ENCODE measurements around the gene TNFRSF8. TPM values are rescaled to one million over a fixed set of nuclear protein-coding genes. Genes with fewer than 3 reads are reported as not detected.

TNFRSF8 gene
- total and polyA plus RNA-seq, 7 donors: 0.68 to 1.8 (median 0.87) TPM; not detected in 1

DNA sequence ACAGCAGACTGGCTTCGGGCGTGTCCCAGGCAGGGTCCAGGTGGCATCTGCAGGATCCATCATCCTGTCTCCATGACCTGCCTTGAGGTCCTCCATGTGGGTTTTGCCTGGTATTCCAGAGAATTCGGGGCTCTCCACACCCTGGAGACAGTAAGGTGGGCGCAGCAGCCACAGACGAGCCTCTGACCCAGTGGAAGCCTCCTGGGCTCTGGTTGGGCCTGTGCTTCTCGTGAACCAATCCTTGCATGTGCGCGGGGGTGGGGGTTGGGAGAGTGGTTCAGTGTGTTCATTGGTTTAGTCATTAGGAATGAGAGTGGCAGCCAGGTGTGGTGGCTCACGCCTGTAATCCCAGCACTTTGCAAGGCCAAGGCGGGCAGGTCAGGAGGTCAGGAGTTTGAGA is 71.6 kb downstream of the TNFRSF8 start:
- Histone ChIP-seq H3K4me3 (no peak overlapping the region), H3K9me3 (no peaks in the 10 kb centered on the region), H3K27me3 (no peaks in the 10 kb centered on the region), H3K36me3 (no peaks in the 10 kb centered on the region), H3K4me1 (peaks cover 0 to 7% (median 3%) of the 10 kb centered on the region in 4 donors), H3K27ac (no peak overlapping the region)
- WGBS, 2 donors: 91 to 96% methylated on average over 10 of the region's 10 CpGs
- no peak for DNase-seq
- intact Hi-C loops (cut with DNase I): loop anchor here (10.0 kb wide), 1 partner anchor 520 kb away; no protein-coding TSS in a partner anchor
- TF ChIP-seq CTCF (IDR thresholded peaks at IDR 0.05) (no peak), EP300 (IDR thresholded peaks at IDR 0.05) (no peak), POLR2AphosphoS5 (IDR thresholded peaks at IDR 0.05) (no peak), POLR2A (IDR thresholded peaks at IDR 0.05) (no peak)

GRCh38 chr1:12135612-12136011 is 72.5 kb downstream of the TNFRSF8 start:
- intact Hi-C loops (cut with DNase I): loop anchor here (10.0 kb wide), 1 partner anchor 519 kb away; no protein-coding TSS in a partner anchor
- no peaks in the 10 kb centered on the region for H3K9me3 ChIP-seq
- no peak overlapping the region for H3K4me3 ChIP-seq
- H3K36me3 ChIP-seq: no peaks in the 10 kb centered on the region
- DNase-seq: peak; percentile 79
- no peaks in the 10 kb centered on the region for H3K27me3 ChIP-seq
- 43 to 62% methylated on average over 6 of the region's 6 CpGs for WGBS, 2 donors
- peaks cover 0 to 7% (median 3%) of the 10 kb centered on the region in 4 donors for H3K4me1 ChIP-seq
- no peak for TF ChIP-seq CTCF (IDR thresholded peaks at IDR 0.05)
- peak overlapping the region in 2 of 4 donors; percentile 17 to 21 for H3K27ac ChIP-seq

DNA sequence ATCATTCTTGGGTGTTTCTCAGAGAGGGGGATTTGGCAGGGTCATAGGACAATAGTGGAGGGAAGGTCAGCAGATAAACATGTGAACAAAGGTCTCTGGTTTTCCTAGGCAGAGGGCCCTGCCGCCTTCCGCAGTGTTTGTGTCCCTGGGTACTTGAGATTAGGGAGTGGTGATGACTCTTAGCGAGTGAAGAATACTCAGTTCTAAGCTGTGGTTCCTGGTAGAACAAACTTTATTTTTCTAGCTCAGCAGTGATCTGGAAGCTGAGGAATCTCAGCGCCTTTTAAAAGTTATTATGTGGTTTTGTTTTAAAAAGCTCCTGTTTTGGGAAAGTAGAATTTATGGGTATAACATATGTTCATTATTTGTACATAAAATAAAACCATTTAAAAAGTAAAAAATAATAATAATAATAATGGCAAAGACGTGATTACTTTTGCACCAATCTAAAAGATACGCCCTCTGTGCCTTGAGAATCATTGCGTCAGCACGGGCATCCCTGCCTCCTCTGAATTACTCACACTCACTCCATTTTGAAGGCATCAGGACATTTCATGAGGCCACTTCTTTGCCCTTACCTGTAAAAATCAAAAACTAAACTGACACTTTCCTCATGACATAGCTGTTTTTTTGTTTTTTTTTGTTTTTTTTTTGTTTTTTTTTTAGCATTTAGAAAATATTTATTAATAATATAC is 74.0 kb downstream of the TNFRSF8 start:
- intact Hi-C loops (cut with DNase I): loop anchor here (10.0 kb wide), 1 partner anchor 518 kb away; no protein-coding TSS in a partner anchor
- WGBS, 2 donors: 78 to 79% methylated on average over 8 of the region's 8 CpGs
- Histone ChIP-seq H3K36me3 (no peaks in the 10 kb centered on the region), H3K27ac (no peak overlapping the region), H3K4me1 (peaks cover 0 to 7% (median 3%) of the 10 kb centered on the region in 4 donors), H3K9me3 (no peaks in the 10 kb centered on the region), H3K27me3 (no peaks in the 10 kb centered on the region), H3K4me3 (no peak overlapping the region)
- no peak for TF ChIP-seq CTCF (IDR thresholded peaks at IDR 0.05)
- no peak for TF ChIP-seq POLR2AphosphoS5 (IDR thresholded peaks at IDR 0.05)
- no peak for TF ChIP-seq EP300 (IDR thresholded peaks at IDR 0.05)
- TF ChIP-seq POLR2A (IDR thresholded peaks at IDR 0.05): no peak
- no peak for DNase-seq

DNA sequence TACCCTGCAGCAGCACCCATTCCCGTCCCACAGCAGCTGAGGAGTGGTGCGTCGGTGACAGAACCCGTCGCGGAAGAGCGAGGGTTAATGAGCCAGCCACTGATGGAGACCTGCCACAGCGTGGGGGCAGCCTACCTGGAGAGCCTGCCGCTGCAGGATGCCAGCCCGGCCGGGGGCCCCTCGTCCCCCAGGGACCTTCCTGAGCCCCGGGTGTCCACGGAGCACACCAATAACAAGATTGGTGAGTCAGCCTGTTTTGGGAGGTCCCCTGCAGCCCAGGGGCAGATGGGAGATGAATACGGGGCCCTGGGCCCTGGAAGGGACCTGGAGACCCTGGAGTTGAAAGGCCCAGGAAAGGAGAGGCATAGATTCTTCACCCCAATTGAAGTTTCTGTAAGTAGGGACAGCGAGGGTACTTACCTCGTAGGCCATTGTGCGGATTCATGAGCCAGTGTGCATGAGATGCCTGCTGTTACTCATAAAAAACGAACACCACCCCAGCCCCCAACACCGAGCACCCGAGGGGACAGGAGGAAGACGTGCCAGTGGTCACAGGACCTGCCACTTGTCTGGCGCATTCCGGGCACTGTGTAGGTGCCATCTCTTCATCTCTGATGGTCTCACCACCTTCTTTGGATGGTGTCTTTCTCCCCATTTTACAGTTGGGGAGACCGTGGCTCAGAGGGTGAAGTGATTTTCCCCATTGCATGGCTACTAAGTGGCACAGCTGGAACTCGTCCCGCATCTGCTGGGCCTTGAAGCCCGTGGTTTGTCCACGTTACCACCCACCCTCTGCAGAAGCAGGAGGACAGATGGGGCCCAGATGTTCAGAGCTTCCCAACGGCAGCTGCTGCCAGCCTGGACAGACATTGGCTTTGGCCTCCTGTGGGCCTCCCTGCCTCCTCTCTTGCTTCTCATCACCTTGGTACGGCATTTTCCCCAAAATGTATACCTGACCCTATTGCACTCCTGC is 75.4 kb downstream of the TNFRSF8 start:
- H3K4me1 ChIP-seq: peaks cover 0 to 16% (median 10%) of the 10 kb centered on the region in 4 donors
- TF ChIP-seq POLR2A (IDR thresholded peaks at IDR 0.05) (no peak), CTCF (IDR thresholded peaks at IDR 0.05) (no peak), POLR2AphosphoS5 (IDR thresholded peaks at IDR 0.05) (no peak), EP300 (IDR thresholded peaks at IDR 0.05) (no peak)
- no peaks in the 10 kb centered on the region for H3K9me3 ChIP-seq
- H3K36me3 ChIP-seq: no peaks in the 10 kb centered on the region
- intact Hi-C loops (cut with DNase I): loop anchor here (10.0 kb wide), 1 partner anchor 516 kb away; no protein-coding TSS in a partner anchor
- no peak overlapping the region for H3K27ac ChIP-seq
- DNase-seq: no peak
- 84 to 87% methylated on average over 31 of the region's 31 CpGs for WGBS, 2 donors
- no peaks in the 10 kb centered on the region for H3K27me3 ChIP-seq
- H3K4me3 ChIP-seq: no peak overlapping the region
